ENCODE data around the gene SLC22A23.

The SLC22A23 gene

DNA sequence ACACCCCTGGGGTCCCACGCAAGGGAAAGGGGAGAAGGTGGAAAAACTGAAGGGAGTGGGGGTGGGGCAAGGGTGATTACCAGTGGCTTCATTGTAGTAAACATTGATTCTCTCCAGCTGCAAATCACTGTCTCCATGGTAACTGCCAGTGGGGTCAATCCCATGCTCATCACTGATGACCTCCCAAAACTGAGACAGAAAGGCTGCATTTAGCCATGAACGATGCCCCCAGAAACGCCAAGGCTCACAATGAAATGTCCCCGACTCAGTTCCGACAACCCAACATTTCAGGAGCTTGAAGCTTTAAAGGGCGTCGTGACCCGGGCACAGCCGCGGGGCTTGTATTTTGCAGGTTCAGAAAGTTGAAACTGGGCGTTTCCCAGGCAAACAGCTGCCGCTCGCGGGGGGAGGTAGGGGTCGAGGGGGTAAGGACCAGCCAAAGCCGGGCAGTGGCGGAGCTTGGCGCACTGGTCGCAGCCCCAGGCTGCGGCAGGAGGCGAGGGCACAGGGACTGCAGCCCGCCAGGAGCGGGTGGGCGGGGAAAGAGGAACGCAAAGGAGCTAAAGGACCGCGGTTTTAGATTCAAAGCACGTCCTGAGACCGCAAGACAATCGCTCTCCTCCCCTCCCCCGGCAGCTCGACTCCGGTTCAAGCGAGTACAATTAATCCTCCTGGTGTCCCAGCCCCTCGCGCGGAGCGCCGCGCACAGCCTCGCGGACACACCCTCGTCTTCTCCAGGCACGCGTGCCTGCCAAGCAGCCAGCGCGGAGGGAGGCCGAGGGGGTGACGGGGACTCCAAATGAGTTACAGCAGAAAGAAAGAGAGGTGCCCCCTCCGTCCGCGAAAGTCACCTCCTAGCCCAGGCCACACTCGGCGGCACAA, 230.1 kb downstream of the SLC22A23 start:
- DNase-seq (ENCODE audit: low read depth, low spot score): no peak

DNA sequence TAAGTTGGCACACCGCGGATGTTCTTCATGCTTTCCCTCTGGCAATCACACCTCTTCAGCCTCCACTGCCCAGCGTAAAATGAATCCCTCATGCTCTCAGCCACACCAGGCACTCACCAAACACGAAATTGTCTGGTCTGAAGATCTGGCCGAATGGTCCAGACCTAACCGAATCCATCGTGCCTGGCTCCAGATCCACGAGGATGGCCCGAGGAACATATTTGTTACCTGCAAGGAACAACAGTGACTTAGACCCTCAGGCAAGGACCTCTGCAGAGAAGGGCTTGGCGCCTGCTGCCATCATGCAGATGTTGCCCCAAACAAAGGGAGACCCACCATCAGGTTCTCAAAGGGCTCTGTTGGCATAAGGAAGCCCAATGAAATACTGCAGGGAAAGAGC, 230.8 kb downstream of the SLC22A23 start:
- no peak for DNase-seq (ENCODE audit: low read depth, low spot score)

DNA sequence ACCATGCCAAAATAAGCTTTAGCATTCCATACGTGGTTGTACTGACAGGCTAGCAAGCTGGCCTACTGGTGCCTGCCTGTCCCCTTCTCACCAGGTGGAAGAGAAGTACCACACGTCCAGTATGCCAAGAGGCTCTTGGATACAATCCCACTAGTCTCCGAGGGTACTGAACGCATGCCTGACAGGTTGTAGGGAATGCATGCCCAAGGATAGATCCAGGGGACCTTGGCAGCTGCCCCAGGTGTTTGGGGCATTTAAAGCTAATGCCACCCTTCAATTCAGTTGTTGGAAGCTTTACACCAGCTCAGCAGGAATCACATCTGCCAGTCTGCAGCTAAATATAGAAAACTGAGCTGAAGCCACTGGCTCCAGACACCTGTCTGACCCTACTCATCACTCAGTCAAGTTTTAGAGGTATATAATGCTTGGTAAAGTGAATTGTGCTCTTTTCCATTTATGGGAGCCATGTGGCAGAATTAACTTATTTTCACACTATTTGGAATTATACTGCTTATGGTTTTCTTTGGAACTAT, 234.3 kb downstream of the SLC22A23 start:
- no peak for DNase-seq (ENCODE audit: low read depth, low spot score)

DNA sequence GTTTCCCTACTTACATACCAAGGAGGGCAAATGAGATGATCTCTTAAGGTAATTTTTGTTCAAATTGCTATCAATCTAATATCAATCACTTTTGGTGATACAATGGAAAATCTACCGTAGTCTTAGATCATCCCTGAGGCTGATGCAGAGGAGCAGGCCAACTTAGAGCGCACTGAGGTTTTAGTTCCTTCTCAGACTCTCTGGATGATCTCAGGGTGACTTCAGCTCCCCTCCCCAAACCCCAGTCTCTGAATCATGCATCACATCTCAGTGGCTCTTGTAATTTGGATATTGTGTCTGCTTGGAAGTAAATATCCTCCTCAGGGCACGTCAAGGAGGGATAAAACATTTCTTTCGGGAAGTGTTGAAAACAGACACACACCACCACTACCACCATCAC, 235.3 kb downstream of the SLC22A23 start:
- DNase-seq (ENCODE audit: low read depth, low spot score): no peak

DNA sequence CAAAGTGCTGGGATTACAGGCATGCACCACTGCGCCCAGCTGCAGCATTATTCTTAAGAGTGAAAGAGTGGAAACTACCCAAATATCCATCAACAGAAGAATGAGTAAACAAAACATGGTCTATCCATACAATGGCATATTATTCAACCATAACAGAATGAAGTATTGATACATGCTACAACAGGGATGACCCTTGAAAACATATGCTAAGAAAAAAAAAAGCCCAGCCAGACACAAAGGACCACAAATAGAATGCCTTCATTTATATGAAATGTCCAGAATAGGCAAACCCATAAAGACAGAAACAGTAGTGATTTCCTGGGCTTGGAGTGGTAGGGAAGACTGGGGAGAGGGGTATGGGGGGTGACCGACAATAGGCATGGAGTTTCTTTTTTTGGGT, 236.5 kb downstream of the SLC22A23 start:
- no peak for DNase-seq (ENCODE audit: low read depth, low spot score)
